ENCODE data around the gene SLC4A2.

The SLC4A2 gene

DNA sequence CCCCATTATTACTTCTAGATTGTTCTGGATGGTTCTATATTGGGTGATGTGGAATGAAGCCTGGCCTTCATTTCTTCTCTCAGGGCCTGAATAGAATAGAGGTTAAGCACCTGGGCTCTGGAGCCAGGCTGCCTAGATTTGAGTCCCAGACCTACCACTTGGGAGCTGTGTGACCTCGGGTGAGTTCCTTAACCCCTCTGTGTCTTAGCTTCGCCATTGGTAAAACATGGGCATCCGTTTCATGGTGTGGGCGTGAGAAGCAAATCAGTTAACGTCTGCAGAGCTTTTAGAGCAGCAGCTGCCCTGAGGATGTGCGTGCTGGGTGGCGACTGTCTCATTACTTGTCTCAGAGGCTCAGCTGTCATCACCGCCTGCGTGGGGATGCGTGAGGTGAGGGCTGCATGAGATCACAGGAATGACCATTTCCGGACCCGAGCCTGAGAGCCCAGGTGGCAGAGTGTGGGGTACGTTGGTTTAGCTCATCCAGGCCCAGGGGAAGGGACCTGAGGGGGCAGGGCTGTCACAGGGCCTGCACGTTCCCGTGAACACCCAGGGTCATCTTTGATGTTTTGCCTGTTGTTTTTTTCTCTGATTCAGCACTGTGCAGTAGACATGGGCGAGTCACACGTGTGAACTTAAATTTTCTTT lies 36.6 kb downstream of the SLC4A2 start:
- FAIRE-seq, result no peak

DNA sequence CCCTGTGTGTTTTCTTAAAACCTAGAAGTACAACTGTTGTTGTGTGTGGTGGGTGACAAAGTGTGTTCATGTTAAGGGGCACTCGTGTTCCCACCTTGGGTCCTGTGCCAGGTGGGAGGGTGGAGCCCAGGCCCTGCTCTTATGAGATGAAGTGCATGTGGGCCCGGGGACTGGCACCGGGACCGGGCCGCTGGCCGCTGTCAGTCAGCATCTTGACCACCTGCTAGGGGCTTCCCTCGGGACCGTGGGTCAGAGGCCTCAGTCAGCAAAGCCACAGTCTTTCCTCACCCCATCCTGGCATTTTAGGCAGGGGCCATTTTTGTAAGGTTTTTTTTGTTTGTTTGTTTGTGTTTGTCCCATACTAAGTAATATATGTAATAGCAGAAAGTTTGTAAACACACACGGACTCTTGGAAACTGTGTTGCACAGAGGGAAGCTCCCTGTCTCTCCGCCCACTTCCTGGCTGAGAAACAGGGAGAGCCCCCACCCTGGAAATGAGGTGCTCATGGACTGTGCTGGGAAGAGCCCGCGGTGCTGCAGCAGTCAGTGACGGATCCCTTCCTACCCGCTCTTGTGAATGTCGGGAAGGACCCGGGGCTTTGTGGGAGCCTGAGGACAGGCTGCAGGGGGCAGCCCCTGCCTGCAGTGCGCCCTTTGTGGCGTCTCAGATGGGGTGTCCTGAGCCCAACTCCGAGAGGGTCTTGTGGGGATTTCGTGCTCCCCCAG lies 40.3 kb downstream of the SLC4A2 start:
- FAIRE-seq, result no peak

DNA sequence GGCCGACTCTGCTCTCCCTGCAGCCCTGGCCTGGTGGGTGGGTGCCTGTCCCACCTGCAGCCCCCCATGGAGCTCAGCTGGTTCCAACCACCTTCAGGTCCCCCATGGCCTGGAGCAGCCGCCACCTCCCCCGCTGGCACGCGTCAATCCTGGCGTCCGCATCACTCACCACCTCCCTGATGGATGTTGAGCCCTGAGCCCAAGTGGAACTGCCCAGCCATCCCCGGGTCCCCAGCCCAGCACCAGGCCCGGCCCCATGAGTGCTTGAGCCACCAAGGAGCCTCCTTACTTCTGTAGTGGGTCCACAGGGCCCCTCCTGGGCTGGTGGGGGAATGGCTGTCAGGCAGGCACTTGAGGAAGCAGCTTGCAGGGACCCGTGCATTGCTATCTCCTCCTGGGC lies 41.5 kb downstream of the SLC4A2 start:
- no peak for FAIRE-seq

DNA sequence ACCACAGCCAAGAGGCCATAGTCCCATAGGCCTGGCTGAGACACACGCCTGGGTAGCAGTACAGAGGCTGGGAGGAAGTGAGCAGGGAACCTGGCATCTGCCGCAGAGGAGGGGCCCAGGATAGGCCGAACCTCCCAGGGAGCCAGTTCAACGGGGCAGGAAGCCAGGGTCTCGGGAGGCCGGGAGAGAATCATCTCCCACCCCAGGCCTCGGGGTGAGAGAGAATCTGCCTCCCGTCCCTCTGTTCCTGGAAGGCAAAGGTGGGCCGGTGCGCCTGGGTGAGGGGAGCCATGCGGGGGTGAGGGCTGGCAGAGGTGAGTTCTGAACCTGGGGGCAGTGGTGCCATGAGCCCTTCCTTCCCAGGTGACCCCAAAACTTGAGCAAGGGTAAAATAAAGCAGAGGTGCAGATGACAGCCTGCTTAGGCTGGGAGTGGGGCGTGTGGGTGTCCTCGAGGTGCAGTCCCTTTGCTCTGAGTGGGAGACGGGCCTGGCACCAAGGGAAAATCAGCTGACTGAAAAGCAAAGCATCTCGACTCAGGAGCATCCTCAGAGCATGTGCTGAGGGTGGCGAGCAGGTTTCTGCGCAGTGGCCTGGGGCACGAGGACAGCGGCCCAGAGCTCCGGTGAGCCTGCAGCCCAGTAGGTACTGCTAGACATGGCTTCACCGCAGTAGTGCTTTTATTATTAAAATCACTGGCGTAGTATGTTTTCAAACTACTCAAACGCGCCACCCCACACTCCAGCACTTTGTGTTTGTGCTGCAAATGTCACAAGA lies 42.4 kb downstream of the SLC4A2 start:
- FAIRE-seq, result no peak

DNA sequence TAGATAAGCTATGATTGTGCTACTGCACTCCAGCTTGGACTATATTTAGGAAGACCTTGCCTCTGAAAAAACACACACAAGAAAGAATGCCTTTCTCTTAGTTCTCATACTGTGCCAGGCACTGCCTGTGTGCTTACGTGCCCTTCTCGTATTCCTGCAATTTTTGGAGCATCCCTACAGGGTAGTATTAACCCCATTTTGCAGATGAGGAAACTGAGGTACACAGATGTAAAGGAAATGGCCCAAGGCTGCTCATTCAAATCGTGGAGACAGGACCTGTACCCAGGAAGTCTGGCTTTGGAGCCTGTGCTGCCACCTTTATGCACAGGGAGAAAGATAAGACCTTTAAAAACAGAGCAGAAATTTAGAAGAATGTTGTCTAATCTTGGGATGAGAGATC lies 43.6 kb downstream of the SLC4A2 start:
- no peak for FAIRE-seq

DNA sequence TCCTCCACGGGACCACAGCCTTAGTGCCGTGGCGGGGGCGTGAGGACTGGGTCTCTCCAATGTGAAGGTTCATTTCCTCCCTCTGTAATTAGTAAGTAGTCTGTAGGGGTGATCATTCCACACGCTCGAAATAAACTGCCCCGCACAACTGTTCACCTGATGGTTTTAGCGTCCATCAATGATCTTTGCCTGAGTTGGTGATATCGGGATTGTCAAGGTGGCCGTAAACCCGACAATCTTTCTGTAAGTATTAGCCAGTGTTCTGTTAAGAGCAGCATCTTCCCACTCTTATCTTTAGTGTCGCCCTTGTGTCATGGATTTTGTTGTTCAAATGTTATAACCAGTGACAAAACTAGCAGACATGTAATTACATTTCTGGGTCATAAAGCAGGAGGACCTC lies 44.6 kb downstream of the SLC4A2 start:
- no peak for FAIRE-seq

DNA sequence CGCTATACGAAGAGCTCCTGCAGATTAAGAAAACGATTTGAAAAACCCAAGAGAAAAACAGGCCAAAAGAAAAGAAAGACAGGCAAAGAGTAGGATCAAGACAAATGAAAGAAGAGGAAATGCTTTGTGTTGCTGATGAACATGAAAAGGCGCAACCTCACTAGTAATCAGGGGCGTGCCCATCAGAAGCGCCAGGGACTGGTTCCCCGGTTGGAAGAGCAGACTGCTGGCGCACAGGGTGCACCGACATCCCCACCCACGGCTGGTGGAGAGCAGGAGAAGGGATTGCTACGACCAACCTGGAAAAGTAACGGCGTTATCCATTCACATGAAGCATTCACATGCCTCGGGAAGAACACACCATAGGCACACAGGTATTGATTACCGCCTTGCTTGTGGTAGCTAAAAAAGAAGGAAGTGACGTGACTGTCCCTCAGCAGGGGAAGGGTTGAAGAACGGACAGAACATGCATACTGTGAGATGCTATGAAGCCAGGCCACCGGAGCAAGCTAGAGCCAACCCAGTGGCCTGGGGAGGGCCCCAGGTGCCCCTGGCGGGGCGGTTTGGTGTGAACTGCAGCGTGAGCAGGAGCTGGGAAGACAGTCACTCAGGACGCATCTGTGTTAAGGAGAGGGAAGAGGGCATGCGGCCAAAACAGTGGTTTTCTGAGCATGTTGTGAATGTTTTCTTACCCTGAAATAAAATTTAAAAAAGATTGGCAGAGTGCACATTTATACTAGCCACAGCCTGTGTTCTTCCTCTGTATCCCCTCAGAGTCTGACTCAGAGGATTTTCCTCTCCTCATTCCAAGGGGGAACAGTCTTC lies 45.2 kb downstream of the SLC4A2 start:
- no peak for FAIRE-seq

DNA sequence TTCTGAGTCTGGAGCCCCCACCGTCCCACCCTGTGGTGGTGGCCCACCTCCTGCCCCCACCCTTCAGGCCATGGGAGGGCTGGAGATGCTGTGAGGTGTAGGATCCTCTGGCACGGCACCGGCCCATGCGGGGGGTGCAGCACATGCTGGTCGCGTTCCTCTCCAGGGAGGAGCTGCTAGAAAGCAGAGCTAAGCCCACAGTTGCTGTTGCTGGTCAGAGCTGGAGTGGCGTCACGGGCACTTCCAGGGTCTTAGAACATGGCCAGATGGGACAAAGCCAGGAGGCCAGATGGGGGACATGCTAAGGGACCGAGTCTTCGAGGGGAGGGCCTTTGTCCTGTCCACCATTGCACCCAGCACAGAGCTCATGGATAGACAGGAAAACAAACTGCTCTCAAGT lies 48.5 kb downstream of the SLC4A2 start:
- FAIRE-seq, result no peak

DNA sequence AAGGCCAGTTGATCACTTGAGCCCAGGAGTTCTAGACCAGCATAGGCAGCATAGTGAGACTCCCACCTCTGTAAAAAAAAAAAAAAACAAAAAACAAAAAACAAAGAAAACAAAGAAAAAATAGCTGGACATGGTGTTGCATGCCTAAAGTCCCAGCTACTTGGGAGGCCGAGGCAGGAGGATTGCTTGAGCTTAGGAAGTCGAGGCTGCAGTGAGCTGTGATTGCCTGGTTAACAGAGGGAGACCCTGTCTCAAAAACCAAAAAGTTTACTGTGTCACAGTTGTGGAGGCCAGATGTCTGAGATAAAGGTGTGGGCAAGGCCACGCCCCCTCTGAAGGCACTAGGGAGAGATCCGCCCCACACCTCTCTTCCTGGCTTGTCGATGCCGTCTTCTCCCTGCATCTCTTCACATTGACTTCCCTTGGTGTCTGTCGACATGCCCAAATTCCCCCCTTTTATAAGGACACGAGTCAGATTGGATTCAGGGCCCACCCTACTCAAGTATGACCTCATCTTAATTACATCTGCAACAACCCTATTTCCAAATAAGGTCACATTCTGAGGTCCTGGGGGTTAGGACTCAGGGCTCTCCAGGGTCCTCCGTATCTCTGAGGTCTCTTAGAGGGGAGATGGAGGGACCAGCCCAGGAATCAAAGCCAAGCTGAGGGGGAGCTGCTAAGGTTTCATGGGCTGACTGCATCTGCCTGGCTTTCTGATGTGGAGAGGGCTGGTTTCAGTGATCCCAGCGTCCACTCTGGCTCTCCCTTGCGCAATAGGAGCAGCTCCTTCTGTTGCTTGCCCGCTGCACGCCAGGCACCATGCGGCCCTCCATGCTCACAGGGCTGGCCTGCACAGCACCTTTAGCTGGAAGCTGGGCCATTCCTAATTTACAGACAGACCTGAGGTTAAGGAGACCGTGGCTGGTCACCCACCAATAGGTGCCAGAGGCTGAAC lies 50.0 kb downstream of the SLC4A2 start:
- no peak for FAIRE-seq

DNA sequence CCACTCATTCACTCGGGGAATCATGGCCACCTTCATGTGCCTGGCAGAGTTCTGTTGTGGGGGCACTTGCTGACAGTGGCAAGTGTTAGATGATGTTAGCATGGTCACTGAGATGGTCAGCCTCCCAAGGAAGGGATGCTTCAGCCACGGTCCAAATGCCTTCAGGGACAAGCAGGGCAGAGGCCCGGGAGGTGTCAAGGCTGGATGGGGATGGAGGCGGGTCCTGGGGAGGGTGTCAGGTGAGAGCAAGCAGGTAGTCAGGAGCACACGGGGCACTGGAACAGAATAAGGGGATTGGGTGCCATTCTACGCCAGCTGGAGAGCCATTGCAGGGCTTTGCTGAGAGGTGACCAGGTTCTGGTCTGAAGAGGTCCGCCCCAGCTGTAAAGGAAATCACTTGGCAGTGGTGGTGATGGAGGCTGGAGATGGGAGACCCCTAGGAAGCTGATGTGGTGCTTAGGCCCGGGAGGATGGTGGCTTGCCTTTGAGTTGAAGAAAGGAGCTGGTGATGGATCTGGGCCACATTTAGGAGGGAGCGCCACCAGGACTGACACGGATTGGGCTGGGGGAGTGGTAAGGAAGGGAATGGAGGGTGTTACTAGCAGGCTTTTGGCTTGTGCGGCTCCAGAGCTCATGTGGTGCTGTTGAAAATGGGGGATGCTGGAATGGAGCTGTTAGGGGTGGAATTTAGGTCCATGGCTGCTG lies 51.0 kb downstream of the SLC4A2 start:
- FAIRE-seq, result no peak

DNA sequence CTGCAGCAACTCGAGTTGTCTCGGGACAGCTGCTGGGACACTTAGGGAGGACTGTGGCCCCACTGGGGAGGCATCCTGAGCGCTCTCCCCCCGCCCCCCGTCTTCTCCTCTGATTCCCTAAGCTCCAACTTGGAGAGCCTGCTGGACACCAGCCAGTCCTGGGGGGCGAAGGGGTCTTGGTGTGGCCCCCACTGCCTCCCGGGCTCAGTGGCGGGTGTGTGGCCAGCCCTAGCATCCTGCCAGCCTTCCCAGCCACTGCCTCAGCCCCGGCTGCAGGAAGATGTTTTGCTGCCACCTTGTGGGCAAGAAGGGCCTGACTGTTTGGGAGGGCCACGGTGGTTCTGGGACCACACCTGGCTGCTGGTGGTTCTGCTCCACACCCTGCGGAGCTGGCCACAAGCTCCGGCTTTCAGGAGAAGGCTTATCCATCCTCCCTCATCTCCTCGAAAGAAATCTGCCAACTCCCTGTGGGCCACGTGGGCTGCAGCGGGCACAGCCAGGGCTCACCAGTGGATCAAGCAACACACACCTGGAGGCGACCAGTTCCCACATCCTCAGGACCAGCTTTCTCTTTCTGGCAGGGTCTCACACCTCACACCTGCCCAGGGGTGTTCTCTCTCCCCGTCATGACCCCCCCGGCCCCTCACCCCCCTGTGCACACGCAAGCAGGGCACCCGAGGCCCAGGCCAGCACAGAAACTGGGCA lies 51.7 kb downstream of the SLC4A2 start:
- no peak for FAIRE-seq

DNA sequence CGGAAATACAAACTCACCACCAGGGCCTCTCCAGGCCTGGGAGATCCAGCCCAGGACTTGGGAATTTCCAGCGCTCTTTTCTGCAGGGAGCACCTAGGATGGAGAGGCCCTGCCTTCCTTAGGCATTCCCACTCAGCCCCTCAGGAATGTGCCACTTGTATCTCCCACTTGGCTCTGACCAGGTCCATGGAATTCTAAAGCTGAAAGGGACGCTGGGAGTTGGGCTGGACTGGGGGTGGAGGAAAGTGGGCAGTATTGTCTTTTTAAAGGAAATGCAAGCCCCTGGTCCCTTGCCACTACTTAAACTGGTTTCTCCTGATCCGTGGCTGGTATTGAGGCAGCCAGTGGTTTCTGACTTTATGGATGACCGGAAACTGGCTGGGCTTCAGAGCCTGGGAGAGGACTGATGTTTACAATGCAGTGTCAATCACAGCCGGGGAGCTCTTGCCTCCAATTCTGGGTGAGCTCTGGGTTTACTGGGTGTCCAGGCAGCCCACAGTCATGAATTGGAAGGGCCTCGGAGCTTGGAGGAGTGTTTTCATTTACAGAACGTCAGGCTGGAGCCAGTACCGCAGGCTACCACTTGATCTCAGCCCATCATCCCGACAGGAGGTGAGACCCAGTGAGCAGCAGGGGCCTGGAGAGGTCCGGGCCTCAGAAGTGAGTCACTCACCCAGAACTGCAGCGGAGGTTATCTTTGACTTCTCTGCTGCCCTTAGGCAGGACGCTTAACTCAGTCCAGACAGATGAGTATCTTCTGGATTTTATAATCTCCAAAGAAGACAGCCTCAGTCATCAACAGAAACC lies 54.2 kb downstream of the SLC4A2 start:
- FAIRE-seq, result no peak

DNA sequence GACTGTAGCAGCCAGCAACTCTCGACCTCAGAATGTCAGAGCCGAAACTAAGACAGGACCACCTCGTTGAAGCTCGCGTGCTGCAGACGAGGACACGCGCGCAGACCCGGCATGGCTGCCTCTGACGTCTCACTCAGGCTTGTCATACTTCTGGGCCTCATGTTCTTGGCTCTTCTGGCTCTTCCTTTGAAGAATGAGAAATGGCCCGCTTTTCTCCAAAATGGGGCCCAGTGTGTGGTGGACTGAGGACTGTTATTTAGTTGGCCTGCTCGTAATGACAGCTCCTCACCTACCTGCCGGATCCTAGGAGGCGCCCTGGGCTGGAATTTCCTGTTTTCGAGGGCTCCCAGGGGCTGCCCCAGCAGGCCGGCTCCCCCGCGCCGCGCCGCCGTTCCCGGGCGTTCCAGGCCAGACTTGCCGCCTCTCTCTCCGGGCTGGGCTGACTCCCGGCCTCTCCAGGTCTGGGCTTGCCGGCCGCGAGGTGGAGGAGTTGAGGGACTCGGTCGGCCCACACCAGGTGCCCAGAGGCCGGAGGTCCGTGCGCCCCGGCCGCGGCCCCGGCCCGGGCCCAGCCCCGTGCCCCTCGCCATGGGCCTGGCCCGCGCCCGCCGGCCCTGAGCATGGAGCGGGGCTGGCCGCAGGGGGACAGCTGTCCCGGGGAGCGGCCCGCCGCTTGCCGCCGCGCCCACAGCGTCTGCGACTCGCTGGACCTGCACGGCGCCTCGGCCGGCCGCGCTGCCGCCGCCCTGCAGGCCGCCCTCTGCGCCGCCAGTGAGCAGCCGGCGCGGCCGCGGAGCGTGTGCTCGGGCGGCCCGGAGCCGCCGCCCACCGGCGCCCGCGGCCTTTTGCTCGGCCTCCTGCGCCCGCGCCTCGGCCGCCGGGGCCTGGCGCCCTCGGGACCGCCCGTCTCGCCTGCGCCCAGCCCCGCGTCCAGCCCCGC lies 55.0 kb downstream of the SLC4A2 start:
- no peak for FAIRE-seq

DNA sequence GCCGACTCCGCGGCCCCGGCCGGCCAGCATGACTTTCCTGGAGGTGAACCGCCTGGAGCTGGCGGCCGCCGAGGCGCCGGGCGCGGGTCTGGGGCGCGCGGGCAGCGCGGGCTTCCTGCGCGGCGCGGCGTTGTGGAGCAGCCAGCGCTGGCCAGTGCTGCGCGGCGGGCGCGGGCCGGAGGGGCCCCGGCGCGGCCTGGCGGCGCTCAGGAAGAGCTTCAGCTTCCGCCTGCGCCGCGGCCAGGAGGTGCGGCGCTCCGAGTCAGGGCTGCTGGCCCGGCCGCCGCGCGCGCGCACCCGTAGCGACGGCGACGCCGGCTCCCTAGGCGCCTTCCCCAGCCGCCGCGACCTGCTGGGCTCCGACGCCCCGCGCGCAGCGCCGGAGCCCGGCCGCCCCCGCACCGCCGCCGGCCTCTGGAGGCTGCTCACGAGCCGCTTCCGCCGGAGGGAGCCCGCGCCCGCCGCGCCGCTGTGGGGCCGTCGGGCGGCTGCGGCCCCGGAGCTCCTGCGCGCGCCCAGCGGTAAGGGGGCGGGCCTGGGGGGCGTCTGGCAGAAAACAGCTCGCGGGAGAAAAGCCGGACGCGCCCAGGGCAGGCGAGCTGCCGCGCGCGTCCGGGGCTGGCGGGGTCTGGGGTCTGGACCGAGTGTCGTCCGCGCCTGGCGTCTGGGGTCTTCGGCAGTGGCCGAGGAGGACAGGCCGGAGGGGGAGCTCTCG lies 55.9 kb downstream of the SLC4A2 start:
- FAIRE-seq, result no peak

DNA sequence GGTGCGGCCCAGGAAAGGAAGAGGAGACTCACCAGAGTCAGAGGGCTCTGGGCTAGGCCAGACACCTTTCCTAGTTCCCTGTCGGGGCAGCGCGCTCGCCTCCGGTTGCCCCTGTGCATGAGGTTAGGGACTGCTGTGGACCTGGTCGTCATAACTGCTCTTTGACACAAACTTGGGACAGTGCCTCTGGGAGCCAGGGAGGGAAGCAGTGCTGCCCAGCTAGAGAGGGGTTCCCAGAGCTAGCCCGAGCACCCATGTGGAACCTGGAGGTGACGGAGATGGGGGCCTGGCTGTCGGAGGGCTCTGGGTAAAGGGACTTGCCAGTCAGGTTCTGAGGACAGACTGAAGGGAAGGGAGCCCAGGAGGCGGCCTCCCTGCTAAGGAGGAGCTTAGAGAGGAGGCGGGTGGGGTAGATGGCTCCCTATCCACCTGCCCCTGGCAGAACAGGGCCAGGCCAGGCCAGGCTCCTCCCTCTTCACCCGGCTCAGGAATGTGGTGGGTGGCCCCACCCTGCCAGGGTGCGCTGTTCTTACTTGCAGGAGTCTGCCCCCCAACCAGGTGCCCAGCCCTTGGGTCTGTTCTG lies 56.5 kb downstream of the SLC4A2 start:
- FAIRE-seq, result no peak

DNA sequence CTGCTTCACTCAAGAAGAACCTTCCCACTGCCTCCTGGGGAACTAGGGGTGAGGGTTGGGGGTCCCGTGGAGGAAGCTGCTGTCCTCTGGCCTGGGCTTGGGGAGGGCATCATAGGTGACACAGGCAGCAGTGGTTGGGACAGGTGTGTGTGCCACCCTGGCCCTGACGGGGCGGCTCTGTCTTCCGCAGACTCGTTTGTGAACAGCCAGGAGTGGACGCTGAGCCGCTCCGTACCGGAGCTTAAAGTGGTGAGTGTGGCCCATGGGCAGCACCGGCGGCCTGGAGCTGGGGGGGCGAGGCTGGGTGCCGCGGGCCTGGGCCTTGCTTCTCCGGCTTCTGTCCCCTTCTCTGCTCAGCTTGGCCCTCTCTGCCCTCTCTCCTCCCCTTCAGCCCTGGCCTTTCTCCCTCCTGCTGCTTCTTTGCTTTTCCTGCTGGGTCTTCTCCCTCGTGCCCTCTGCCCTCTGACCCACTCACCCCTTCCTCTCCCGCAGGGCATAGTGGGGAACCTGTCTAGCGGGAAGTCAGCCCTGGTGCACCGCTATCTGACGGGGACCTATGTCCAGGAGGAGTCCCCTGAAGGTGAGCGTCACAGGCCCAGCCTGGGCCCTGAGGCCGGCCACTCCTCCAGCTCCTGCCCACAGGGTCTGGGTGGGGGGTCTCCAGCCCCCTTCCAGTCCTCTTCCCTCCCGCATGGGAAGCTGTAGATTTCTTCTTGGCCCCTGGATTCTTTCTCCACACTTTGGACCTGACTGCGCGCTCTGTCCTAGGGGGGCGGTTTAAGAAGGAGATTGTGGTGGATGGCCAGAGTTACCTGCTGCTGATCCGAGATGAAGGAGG lies 57.4 kb downstream of the SLC4A2 start:
- FAIRE-seq, result no peak
